Upper lobe of right lung (tissue), 1 donor: ENCODE measurements around the gene PEX26. TPM values are rescaled to one million over a fixed set of nuclear protein-coding genes. Genes with fewer than 3 reads are reported as not detected.
"Not testable (repeated sequence)": the region's sequence is repeated elsewhere in the genome, so short reads cannot be mapped to it uniquely, and the experiment has no call there.

Experiments
- ATAC-seq: fragments of 200-7000 bp; cut with Tn5 transposase; one replicate; pipeline ENCODE4 v1.9.1; 2020; ENCODE audit warnings: mild to moderate bottlenecking, moderate library complexity
- DNase-seq: peaks from one replicate; pipeline ENCODE4 v3.0.0-alpha.2; 2020
- H3K27ac ChIP-seq: fragments of 200-600 bp; one replicate; pipeline ENCODE4 v1.8.0; 2022
- H3K27me3 ChIP-seq: fragments of 200-600 bp; one replicate; pipeline ENCODE4 v1.8.0; 2022; ENCODE audit warnings: mild to moderate bottlenecking
- H3K36me3 ChIP-seq: fragments of 200-600 bp; one replicate; pipeline ENCODE4 v1.8.0; 2022
- H3K4me1 ChIP-seq: fragments of 200-600 bp; one replicate; pipeline ENCODE4 v1.8.0; 2022
- H3K4me3 ChIP-seq: fragments of 200-600 bp; one replicate; pipeline ENCODE4 v1.8.0; 2022; ENCODE audit warnings: mild to moderate bottlenecking
- H3K9me3 ChIP-seq: fragments of 200-600 bp; one replicate; pipeline ENCODE4 v1.8.0; 2022
- CTCF ChIP-seq: fragments of 200-600 bp; IDR thresholded peaks from one replicate; pipeline ENCODE4 v1.8.0; 2022; ENCODE audit warnings: antibody characterized with exemption
- intact Hi-C: fragments of 100-400 bp; cut with DNase I; formaldehyde crosslinking; loops from one replicate; pipeline ENCODE4 v1.11.0; 2022
- total RNA-seq: library from RNA; stranded (reverse); fragmentation: NEBNext Ultra II Directional; extraction: Animal tissue kit (Norgen Biotek cat#: 25700); gene quantifications from one replicate; pipeline ENCODE4 v1.2.1, GENCODE V29; 2021
- donor health status: DM: no; HTN: yes; CAD: no; lungs with severe emphysema.

The PEX26 gene
- total RNA-seq, 1 donor from 2014 or later: 35.5 TPM

DNA sequence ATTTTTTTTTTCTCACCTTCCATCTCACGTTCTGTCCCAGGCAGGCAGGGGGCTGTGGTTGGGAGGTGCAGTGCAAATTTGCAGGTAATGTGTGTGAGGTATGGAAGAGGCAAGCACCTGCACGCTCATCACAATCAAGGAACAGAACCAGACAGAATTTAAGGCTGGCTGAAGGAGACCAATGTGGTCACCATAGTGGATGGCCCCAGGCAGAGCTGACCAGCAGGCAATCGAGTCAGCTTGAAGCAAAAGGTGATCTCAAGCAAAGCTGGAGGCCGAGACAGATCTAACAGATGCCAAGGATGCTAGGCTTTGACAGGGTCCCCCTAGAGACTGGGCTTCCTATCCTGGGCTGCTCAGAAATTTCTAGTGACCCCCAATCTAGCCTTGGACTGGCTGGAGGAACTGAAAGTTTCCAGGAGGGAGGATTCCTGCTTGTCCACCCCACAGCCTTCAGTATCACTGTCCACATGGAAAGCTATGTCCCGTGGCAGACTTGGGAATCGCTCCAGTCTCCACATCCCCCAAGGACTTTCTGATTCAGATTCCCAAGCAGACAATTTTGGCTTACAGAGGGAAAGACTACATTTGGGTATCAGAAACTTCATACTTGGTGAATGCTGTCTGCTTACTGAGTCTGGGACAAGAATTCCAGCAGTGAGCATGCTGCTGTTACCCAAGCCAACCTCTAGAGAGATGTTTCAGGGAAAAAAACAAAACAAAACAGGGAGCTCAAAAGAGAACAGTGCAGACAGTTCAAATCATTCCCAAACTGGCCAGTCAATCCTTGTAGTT lies 44.4 kb upstream of the PEX26 start:
- Histone ChIP-seq H3K4me3 (no peak overlapping the region), H3K27me3 (peaks cover 5% of the 10 kb centered on the region), H3K9me3 (no peaks in the 10 kb centered on the region), H3K36me3 (no peaks in the 10 kb centered on the region), H3K4me1 (peaks cover 8% of the 10 kb centered on the region), H3K27ac (no peak overlapping the region)
- intact Hi-C loops: no loop called here
- no peak for TF ChIP-seq CTCF
- no peak for DNase-seq
- ATAC-seq: no peak

- Histone ChIP-seq H3K27me3 (peaks cover 5% of the 10 kb centered on the region), H3K27ac (no peak overlapping the region), H3K4me1 (peaks cover 8% of the 10 kb centered on the region), H3K36me3 (no peaks in the 10 kb centered on the region), H3K4me3 (no peak overlapping the region), H3K9me3 (no peaks in the 10 kb centered on the region)
- TF ChIP-seq CTCF: no peak
- no peak for ATAC-seq
- intact Hi-C loops: no loop called here
- no peak for DNase-seq
Observed at GRCh38 chr22:18034076-18034475, 43.7 kb upstream of the PEX26 start.

DNA sequence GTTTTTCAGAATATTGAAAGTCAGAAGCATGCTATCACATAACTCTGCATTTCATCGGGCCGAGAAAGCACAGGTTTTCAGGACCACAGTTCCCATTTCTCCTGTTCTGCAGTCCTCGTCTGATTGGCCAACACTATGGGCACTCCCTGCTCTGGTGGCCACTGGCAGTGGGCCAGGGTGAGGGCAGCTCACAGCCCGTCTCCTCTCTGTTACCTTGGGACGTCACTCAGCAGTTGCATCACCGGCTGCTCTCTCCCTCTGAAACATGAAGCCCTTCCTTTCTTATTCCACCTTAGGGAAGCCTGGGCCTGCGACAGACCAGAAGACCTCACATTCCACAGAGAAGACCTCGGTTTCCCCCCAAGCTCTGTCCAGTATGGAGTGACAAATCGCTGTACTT lies 42.0 kb upstream of the PEX26 start:
- no peaks in the 10 kb centered on the region for H3K9me3 ChIP-seq
- H3K4me3 ChIP-seq: no peak overlapping the region
- ATAC-seq (peak; percentile 57), DNase-seq (no peak)
- TF ChIP-seq CTCF: no peak
- H3K4me1 ChIP-seq: peaks cover 8% of the 10 kb centered on the region
- no peaks in the 10 kb centered on the region for H3K36me3 ChIP-seq
- no peak overlapping the region for H3K27ac ChIP-seq
- H3K27me3 ChIP-seq: peaks cover 3% of the 10 kb centered on the region
- intact Hi-C loops: no loop called here

DNA sequence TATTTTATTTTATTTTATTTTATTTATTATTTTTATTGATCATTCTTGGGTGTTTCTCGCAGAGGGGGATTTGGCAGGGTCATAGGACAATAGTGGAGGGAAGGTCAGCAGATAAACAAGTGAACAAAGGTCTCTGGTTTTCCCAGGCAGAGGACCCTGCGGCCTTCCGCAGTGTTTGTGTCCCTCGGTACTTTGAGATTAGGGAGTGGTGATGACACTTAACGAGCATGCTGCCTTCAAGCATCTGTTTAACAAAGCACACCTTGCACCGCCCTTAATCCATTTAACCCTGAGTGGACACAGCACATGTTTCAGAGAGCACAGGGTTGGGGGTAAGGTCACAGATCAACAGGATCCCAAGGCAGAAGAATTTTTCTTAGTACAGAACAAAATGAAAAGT lies 36.9 kb upstream of the PEX26 start:
- H3K27me3 ChIP-seq, H3K4me3 ChIP-seq, H3K9me3 ChIP-seq, ATAC-seq, H3K27ac ChIP-seq, H3K4me1 ChIP-seq, DNase-seq, intact Hi-C loops, H3K36me3 ChIP-seq: not testable (repeated sequence)

GRCh38 chr22:18042685-18043084 lies 35.1 kb upstream of the PEX26 start:
- TF ChIP-seq CTCF: no peak
- Histone ChIP-seq H3K4me3 (no peak overlapping the region), H3K27ac (no peak overlapping the region), H3K36me3 (no peaks in the 10 kb centered on the region), H3K4me1 (peaks cover 5% of the 10 kb centered on the region), H3K9me3 (no peaks in the 10 kb centered on the region), H3K27me3 (no peaks in the 10 kb centered on the region)
- intact Hi-C loops: no loop called here
- ATAC-seq: no peak
- DNase-seq: no peak

GRCh38 chr22:18044548-18045271 lies 33.1 kb upstream of the PEX26 start:
- H3K27ac ChIP-seq: peak overlapping the region; percentile 47
- no peak for TF ChIP-seq CTCF
- no peak overlapping the region for H3K4me3 ChIP-seq
- peaks cover 5% of the 10 kb centered on the region for H3K4me1 ChIP-seq
- intact Hi-C loops: no loop called here
- ATAC-seq: peak; percentile 63
- H3K36me3 ChIP-seq: no peaks in the 10 kb centered on the region
- peak; percentile 61 for DNase-seq
- H3K9me3 ChIP-seq: no peaks in the 10 kb centered on the region
- H3K27me3 ChIP-seq: peaks cover 4% of the 10 kb centered on the region
